K562 (cell line): ENCODE measurements around the gene FAM222A. TPM values are rescaled to one million over a fixed set of nuclear protein-coding genes. Genes with fewer than 3 reads are reported as not detected.

Experiments
- ATAC-seq: fragments of 200-7000 bp; cut with Tn5 transposase; 3 replicates; pipeline ENCODE4 v1.9.1; 2020; ENCODE audit warnings: moderate library complexity
- BruUV-seq: library from RNA; stranded (reverse); fragments of 400-500 nt; replicated peaks from 2 replicates; lab custom pipeline; 2021; lab: Mats Ljungman, UMichigan
- CTCF ChIA-PET: fragments of 300-600 bp; formaldehyde crosslinking; extraction: SDS; loops from one replicate; lab custom pipeline; 2021; ENCODE audit warnings: low intra/inter-chr PET ratio; lab: Yijun Ruan, JAX
- POLR2A ChIA-PET: fragments of 300-600, 350-650 bp; sonication (Branson Sonifier 250); formaldehyde crosslinking; extraction: SDS; loops from one replicate; lab custom pipeline; 2021; ENCODE audit warnings: antibody characterized with exemption, inconsistent platforms; lab: Yijun Ruan, JAX
- DNase-seq, 4 experiments: peaks; one replicate each; pipeline versions ENCODE4 v3.0.0 to v3.0.0-alpha.2; 2011 to 2018; ENCODE audit warnings: low spot score in 3 of 4, mixed read lengths in 3 of 4; ENCODE audit errors: extremely low read depth in 1 of 4
- FAIRE-seq: peaks from 2 replicates; lab custom pipeline; 2011; peaks lifted over from hg19 to GRCh38; lab: Jason Lieb, UNC
- H2AFZ ChIP-seq: 2 replicates; pipeline ENCODE4 v1.6.0; 2011; ENCODE audit warnings: low read depth, low read length, control low read depth, inconsistent platforms
- H3K27ac ChIP-seq: fragments of 200-600 bp; 3 replicates; pipeline ENCODE4 v1.8.0; 2011; ENCODE audit warnings: low read depth, mild to moderate bottlenecking, control low read depth, inconsistent platforms, low read length, moderate library complexity, mixed read lengths; ENCODE audit errors: extremely low read depth
- H3K27me3 ChIP-seq, 2 experiments: fragments of 300-600 bp in 1 of 2; 2 replicates in 1 of 2; 3 replicates in 1 of 2; pipeline versions ENCODE4 v1.6.0 to v1.8.0; 2011; ENCODE audit warnings: inconsistent platforms in 2 of 2, low read length in 2 of 2, mild to moderate bottlenecking in 1 of 2, mixed read lengths in 1 of 2, moderate library complexity in 1 of 2; ENCODE audit not compliant: control insufficient read depth in 2 of 2, insufficient read depth in 2 of 2
- H3K36me3 ChIP-seq: fragments of 300-600 bp; 3 replicates; pipeline ENCODE4 v1.8.0; 2011; ENCODE audit warnings: mild to moderate bottlenecking, low read length, inconsistent platforms; ENCODE audit not compliant: control insufficient read depth, insufficient read depth
- H3K4me1 ChIP-seq, 2 experiments: fragments of 200-600 bp in 1 of 2; replicated peaks in 1 of 2; 2 replicates in 1 of 2; 3 replicates in 1 of 2; pipeline versions ENCODE4 v1.5.1 to v1.8.0; 2011; ENCODE audit warnings: inconsistent platforms in 2 of 2, low read length in 2 of 2, mild to moderate bottlenecking in 1 of 2, mixed read lengths in 1 of 2, moderate library complexity in 1 of 2; ENCODE audit not compliant: control insufficient read depth in 2 of 2, insufficient read depth in 2 of 2
- H3K4me2 ChIP-seq: 2 replicates; pipeline ENCODE4 v1.6.1; 2011; ENCODE audit warnings: low read length, control low read depth, inconsistent platforms, mixed read lengths; ENCODE audit not compliant: insufficient read depth
- H3K4me3 ChIP-seq: fragments of 200-600 bp; sonication (generic), shearing (Covaris generic); 2 replicates; pipeline ENCODE4 v1.5.1; 2016; ENCODE audit warnings: control low read depth, inconsistent platforms
- H3K79me2 ChIP-seq: fragments of 200-600 bp; 3 replicates; pipeline ENCODE4 v1.8.0; 2011; ENCODE audit warnings: low read length, inconsistent platforms; ENCODE audit not compliant: control insufficient read depth, insufficient read depth
- H3K9ac ChIP-seq, 2 experiments: 2 replicates each; pipeline versions ENCODE4 v1.6.0 to v1.6.1; 2011; ENCODE audit warnings: low read depth in 2 of 2, low read length in 2 of 2, control low read depth in 1 of 2, inconsistent platforms in 1 of 2, mild to moderate bottlenecking in 1 of 2, mixed read lengths in 1 of 2; ENCODE audit not compliant: insufficient read depth in 1 of 2
- H3K9me1 ChIP-seq: one replicate; pipeline ENCODE4 v1.6.0; 2011; ENCODE audit warnings: inconsistent platforms, mild to moderate bottlenecking, low read length, moderate library complexity; ENCODE audit not compliant: control insufficient read depth, insufficient read depth
- H3K9me3 ChIP-seq: replicated peaks from 2 replicates; pipeline ENCODE4 v1.5.1; 2011; ENCODE audit warnings: low read depth, low read length, inconsistent platforms; ENCODE audit not compliant: control insufficient read depth, insufficient read depth
- H4K20me1 ChIP-seq: replicated peaks from 2 replicates; pipeline ENCODE4 v1.6.1; 2011; ENCODE audit warnings: low read length, inconsistent platforms, mixed read lengths; ENCODE audit not compliant: control insufficient read depth, insufficient read depth
- HMG20A ChIP-seq: fragments of 450-650 bp; formaldehyde crosslinking; conservative IDR thresholded peaks from 2 replicates; pipeline ENCODE4 v1.4.0; 2020; ENCODE audit warnings: mild to moderate bottlenecking, mixed read lengths
- MCM2 ChIP-seq: fragments of 450-650 bp; IDR thresholded peaks from 2 replicates; pipeline ENCODE4 v1.6.1; 2017; ENCODE audit warnings: low read depth, mild to moderate bottlenecking
- MCM3 ChIP-seq: fragments of 450-650 bp; IDR thresholded peaks from 2 replicates; pipeline ENCODE4 v1.6.1; 2016
- MTF1 ChIP-seq: fragments of 250-450 bp; sonication (Bioruptor Pico); IDR thresholded peaks from 2 replicates; pipeline ENCODE4 v1.9.0; 2021; ENCODE audit warnings: moderate library complexity, mild to moderate bottlenecking, inconsistent platforms, borderline replicate concordance
- PHB ChIP-seq: fragments of 250-450 bp; sonication (Bioruptor Pico); IDR thresholded peaks from 2 replicates; pipeline ENCODE4 v1.5.0; 2021
- POLR2G ChIP-seq: fragments of 200-400 bp; formaldehyde crosslinking; IDR thresholded peaks from 2 replicates; pipeline ENCODE4 v1.6.1; 2017; ENCODE audit warnings: low read depth, mild to moderate bottlenecking, antibody characterized with exemption, low read length, moderate library complexity
- STAG1 ChIP-seq: sonication (generic); formaldehyde crosslinking; IDR thresholded peaks from 2 replicates; pipeline ENCODE4 v1.5.0; 2020; ENCODE audit warnings: missing genetic modification reagents, borderline replicate concordance
- ZC3H4 ChIP-seq: sonication (generic); formaldehyde crosslinking; IDR thresholded peaks from 2 replicates; pipeline ENCODE4 v1.9.0; 2021; ENCODE audit warnings: missing genetic modification reagents, borderline replicate concordance
- ZNF175 ChIP-seq: fragments of 200-800 bp; sonication (Bioruptor generic); IDR thresholded peaks from 2 replicates; pipeline ENCODE4 v1.6.1; 2016; ENCODE audit warnings: low read depth, mild to moderate bottlenecking, missing genetic modification characterization, missing compliant biosample characterization
- ZNF280A ChIP-seq: fragments of 450-650 bp; IDR thresholded peaks from 2 replicates; pipeline ENCODE4 v1.6.1; 2018; ENCODE audit warnings: mild to moderate bottlenecking, low read depth; ENCODE audit not compliant: partially characterized antibody
- ZNF354B ChIP-seq: fragments of 250-450 bp; sonication (Bioruptor Pico); IDR thresholded peaks from 2 replicates; pipeline ENCODE4 v1.4.0; 2020
- ZNF764 ChIP-seq: fragments of 250-450 bp; sonication (Bioruptor Pico); IDR thresholded peaks from 2 replicates; pipeline ENCODE4 v1.4.0; 2020; ENCODE audit warnings: low read depth, mild to moderate bottlenecking, moderate library complexity
- WGBS: fragments of 100-300 bp; shearing (Covaris generic); methylation state at CpG from one replicate; pipeline ENCODE4 v1.1.6; 2016; ENCODE audit warnings: low coverage, mixed read lengths; ENCODE audit not compliant: insufficient coverage; ENCODE audit errors: missing lambda C conversion rate; 5-methylcytosine and 5-hydroxymethylcytosine counted together
- in situ Hi-C: fragments of 300-500 bp; cut with MboI; formaldehyde crosslinking; loops from 4 replicates; pipeline ENCODE4 v1.15.0; 2018; ENCODE audit warnings: inconsistent platforms, mixed read lengths
- intact Hi-C: fragments of 100-400 bp; cut with micrococcal nuclease; formaldehyde crosslinking; loops from 2 replicates; pipeline ENCODE4 v1.14.2; 2022
- polyA plus RNA-seq, 8 experiments: library from polyadenylated mRNA; depleted of rRNA in 4 of 8; stranded (reverse) in 5 of 8; unstranded in 3 of 8; fragments of >200 nt; fragmentation: Nextera tagmentation in 2 of 8; fragmentation: Illumina TruSeq in 1 of 8; extraction: Ambion mirVana in 2 of 8; extraction: Trizol in 1 of 8; gene quantifications; 2 replicates each; pipeline versions ENCODE4 v1.2.1 to v1.2.3, GENCODE V29; 2011 to 2014; ENCODE audit warnings: inconsistent platforms in 1 of 8, missing spikeins in 1 of 8
- total RNA-seq, 7 experiments: library from RNA; depleted of rRNA in 6 of 7; stranded (reverse); fragments of >200 nt in 6 of 7; fragmentation: Illumina TruSeq in 2 of 7; extraction: Trizol in 2 of 7; gene quantifications; 2 replicates each; pipeline versions ENCODE4 v1.2.1 to v1.2.3, GENCODE V29; 2011 to 2021; ENCODE audit warnings: low replicate concordance in 1 of 7

FAM222A gene
- total and polyA plus RNA-seq, 9 of the 15 experiments (the other 6 are each of a cell fraction or from before 2014, with no cell fraction given): 0.03 to 0.36 (median 0.12) TPM; not detected in 1

DNA sequence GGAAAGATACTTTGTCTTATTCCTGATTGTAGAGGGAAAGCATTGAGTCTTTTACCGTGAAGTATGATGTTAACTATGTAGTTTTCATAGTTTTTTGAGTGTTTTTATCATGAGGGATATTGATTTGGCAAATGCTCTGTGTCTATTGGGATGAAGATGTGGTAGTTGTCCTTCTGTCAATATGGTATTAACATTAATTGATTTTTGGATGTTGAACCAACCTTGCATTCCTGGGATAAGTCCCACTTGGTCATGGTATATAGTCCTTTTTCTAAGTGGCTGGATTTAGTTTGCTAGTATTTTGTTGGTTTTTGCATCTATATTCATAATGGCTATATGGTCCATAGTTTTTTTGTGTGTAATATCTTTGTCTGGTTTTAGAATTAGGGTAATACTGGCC, 42.8 kb downstream of the FAM222A start (continued):
- peak; percentile 15 for TF ChIP-seq ZNF280A
- no peak for TF ChIP-seq ZNF175 (CRISPR knock-in tag)

- CTCF ChIA-PET: no interaction called here
These were observed 44.1 kb downstream of the FAM222A start for GRCh38 chr12:109757671-109758265.

More at GRCh38 chr12:109757671-109758265, 44.1 kb downstream of the FAM222A start:
- BruUV-seq: no TSS peak
- Histone ChIP-seq H4K20me1 (no peaks in the 10 kb centered on the region; the same call in 1 of the 2 replicates), H3K4me2 (no peak overlapping the region), H3K27me3 (peaks cover 12 to 37% of the 10 kb centered on the region in 2 experiments; a peak in 3 of 5 replicates), H3K4me1 (no peaks in the 10 kb centered on the region; a peak in 1 of 5 replicates), H3K27ac (no peak overlapping the region), H3K36me3 (no peaks in the 10 kb centered on the region), H3K9me3 (peaks cover 3% of the 10 kb centered on the region; the same call in 1 of the 2 replicates), H3K4me3 (no peak overlapping the region), H2AFZ (no peak overlapping the region), H3K79me2 (no peaks in the 10 kb centered on the region), H3K9ac (no peak overlapping the region), H3K9me1 (no peaks in the 10 kb centered on the region)
- in situ Hi-C loops: no loop called here
- ATAC-seq (no peak), DNase-seq (no peak), FAIRE-seq (no peak)
- no peak for TF ChIP-seq MCM3
- TF ChIP-seq POLR2G: no peak
- no peak for TF ChIP-seq ZC3H4 (CRISPR knock-in tag)
- TF ChIP-seq STAG1 (CRISPR knock-in tag): no peak
- no peak for TF ChIP-seq HMG20A
- TF ChIP-seq MCM2: no peak
- TF ChIP-seq ZNF764: no peak
- no peak for TF ChIP-seq MTF1 (CRISPR knock-in tag)
- no peak for TF ChIP-seq ZNF354B (CRISPR knock-in tag)
- TF ChIP-seq PHB: no peak
- intact Hi-C loops: no loop called here
- WGBS: 0% methylated on average over 10 of the region's 11 CpGs
- POLR2A ChIA-PET: no interaction called here
